HG03520 (cell line): ENCODE measurements around the gene GPRC5D.

Experiments
- ATAC-seq: cut with Tn5 transposase; IDR thresholded peaks from one replicate; pipeline ENCODE4 v1.9.1; 2021; ENCODE audit warnings: mild to moderate bottlenecking, moderate library complexity; ENCODE audit not compliant: unreplicated experiment

Gene GPRC5D

GRCh38 chr12:12909228-12909994, 42.6 kb downstream of the GPRC5D start:
- no peak for ATAC-seq

GRCh38 chr12:12908711-12909110, 43.3 kb downstream of the GPRC5D start:
- ATAC-seq: no peak

- ATAC-seq: no peak
Measured at GRCh38 chr12:12908252-12908651, 43.7 kb downstream of the GPRC5D start.

GRCh38 chr12:12907552-12907951, 44.4 kb downstream of the GPRC5D start:
- no peak for ATAC-seq

- ATAC-seq: no peak
Measured at GRCh38 chr12:12903642-12904609, 48.0 kb downstream of the GPRC5D start.

- ATAC-seq: no peak
Measured at GRCh38 chr12:12902036-12902435, 49.9 kb downstream of the GPRC5D start.

- no peak for ATAC-seq
Measured at GRCh38 chr12:12901158-12901791, 50.7 kb downstream of the GPRC5D start.

- no peak for ATAC-seq
Measured at GRCh38 chr12:12900786-12901157, 51.2 kb downstream of the GPRC5D start.

GRCh38 chr12:12899530-12900380, 52.2 kb downstream of the GPRC5D start:
- ATAC-seq: peak; percentile 84

- no peak for ATAC-seq
Measured at GRCh38 chr12:12898911-12899511, 53.0 kb downstream of the GPRC5D start.

GRCh38 chr12:12898136-12898717, 53.7 kb downstream of the GPRC5D start:
- no peak for ATAC-seq

GRCh38 chr12:12897302-12897701, 54.7 kb downstream of the GPRC5D start:
- ATAC-seq: no peak

GRCh38 chr12:12896260-12896659, 55.7 kb downstream of the GPRC5D start:
- ATAC-seq: no peak

GRCh38 chr12:12893438-12893837, 58.5 kb downstream of the GPRC5D start:
- ATAC-seq: no peak

GRCh38 chr12:12892681-12893141, 59.3 kb downstream of the GPRC5D start:
- ATAC-seq: no peak

GRCh38 chr12:12891881-12892355, 60.1 kb downstream of the GPRC5D start:
- ATAC-seq: no peak

- no peak for ATAC-seq
Measured at GRCh38 chr12:12891080-12891880, 60.7 kb downstream of the GPRC5D start, which contains the start of gene GPRC5A. GPRC5A (plus strand) TSS chr12:12891562; CDS start chr12:12908250, 16,688 bp downstream.
